GM23338 (cell line): ENCODE measurements around the gene TLCD3A. TPM values are rescaled to one million over a fixed set of nuclear protein-coding genes. Genes with fewer than 3 reads are reported as not detected.

Experiments
- ATAC-seq: fragments of 200-7000 bp; cut with Tn5 transposase; 3 replicates; pipeline ENCODE4 v1.9.1; 2020
- DNase-seq: peaks from one replicate; pipeline ENCODE4 v3.0.0-alpha.2; 2015; ENCODE audit warnings: low spot score
- H2AFZ ChIP-seq: fragments of 200-600 bp; sonication (generic); 2 replicates; pipeline ENCODE4 v1.8.0; 2016; ENCODE audit warnings: antibody characterized with exemption, mild to moderate bottlenecking, moderate library complexity
- H3F3A ChIP-seq: fragments of 200-600 bp; sonication (generic); replicated peaks from 2 replicates; pipeline ENCODE4 v1.8.0; 2017; ENCODE audit warnings: antibody characterized with exemption, mixed run types, low read depth
- H3K27ac ChIP-seq: fragments of 200-600 bp; sonication (generic); 2 replicates; pipeline ENCODE4 v1.6.1; 2016; ENCODE audit warnings: low read depth
- H3K27me3 ChIP-seq: fragments of 200-600 bp; sonication (generic); 2 replicates; pipeline ENCODE4 v1.8.0; 2016; ENCODE audit warnings: mild to moderate bottlenecking, mixed run types, moderate library complexity; ENCODE audit not compliant: insufficient read depth
- H3K36me3 ChIP-seq: fragments of 200-600 bp; sonication (generic); 2 replicates; pipeline ENCODE4 v1.8.0; 2016; ENCODE audit warnings: mild to moderate bottlenecking; ENCODE audit not compliant: insufficient read depth
- H3K4me1 ChIP-seq: fragments of 200-600 bp; sonication (generic); 2 replicates; pipeline ENCODE4 v1.8.0; 2016; ENCODE audit warnings: mild to moderate bottlenecking, moderate library complexity; ENCODE audit not compliant: insufficient read depth
- H3K4me2 ChIP-seq: fragments of 200-600 bp; sonication (generic); 2 replicates; pipeline ENCODE4 v1.7.1; 2017; ENCODE audit warnings: mixed run types
- H3K4me3 ChIP-seq: fragments of 200-600 bp; sonication (generic); 2 replicates; pipeline ENCODE4 v1.6.1; 2016; ENCODE audit warnings: mixed run types
- H3K79me2 ChIP-seq: fragments of 200-600 bp; sonication (generic); replicated peaks from 2 replicates; pipeline ENCODE4 v1.8.0; 2017; ENCODE audit warnings: mild to moderate bottlenecking; ENCODE audit not compliant: insufficient read depth
- H3K9me2 ChIP-seq: fragments of 200-600 bp; sonication (generic); 2 replicates; pipeline ENCODE4 v1.8.0; 2017; ENCODE audit not compliant: insufficient read depth
- H4K20me1 ChIP-seq: fragments of 200-600 bp; sonication (generic); replicated peaks from 2 replicates; pipeline ENCODE4 v1.8.0; 2017; ENCODE audit warnings: mild to moderate bottlenecking; ENCODE audit not compliant: insufficient read depth
- H3K27ac Mint-ChIP-seq: 2 replicates; pipeline ENCODE4 v1.8.0; 2020; ENCODE audit warnings: inconsistent platforms, mild to moderate bottlenecking, moderate library complexity, mixed read lengths
- H3K27me3 Mint-ChIP-seq: 3 replicates; pipeline ENCODE4 v1.8.0; 2022; ENCODE audit warnings: low read depth, mild to moderate bottlenecking, moderate library complexity, mixed read lengths, inconsistent platforms; ENCODE audit not compliant: insufficient read depth, poor library complexity
- H3K36me3 Mint-ChIP-seq: 3 replicates; pipeline ENCODE4 v1.8.0; 2021; ENCODE audit warnings: low read depth, mild to moderate bottlenecking, inconsistent platforms, moderate library complexity, mixed read lengths
- H3K4me1 Mint-ChIP-seq: 3 replicates; pipeline ENCODE4 v1.8.0; 2020; ENCODE audit warnings: mild to moderate bottlenecking, inconsistent platforms, mixed read lengths
- H3K4me3 Mint-ChIP-seq: 3 replicates; pipeline ENCODE4 v1.8.0; 2021; ENCODE audit warnings: moderate library complexity, mild to moderate bottlenecking, inconsistent platforms, mixed read lengths
- H3K9me3 Mint-ChIP-seq: 3 replicates; pipeline ENCODE4 v1.8.0; 2020; ENCODE audit warnings: moderate library complexity, mild to moderate bottlenecking, inconsistent platforms, mixed read lengths
- CREB1 ChIP-seq: fragments of 250-450 bp; sonication (Bioruptor Pico); IDR thresholded peaks from 2 replicates; pipeline ENCODE4 v1.5.0; 2020; ENCODE audit warnings: low read depth, mild to moderate bottlenecking, moderate library complexity
- ETS1 ChIP-seq: IDR thresholded peaks from 2 replicates; pipeline ENCODE4 v1.6.1; 2016; ENCODE audit warnings: antibody characterized with exemption
- EZH2 ChIP-seq: fragments of 200-600 bp; sonication (generic); IDR thresholded peaks from one replicate; pipeline ENCODE4 v1.8.0; 2017; ENCODE audit warnings: antibody characterized with exemption, mild to moderate bottlenecking, low read depth; ENCODE audit not compliant: unreplicated experiment
- EZH2phosphoT487 ChIP-seq: fragments of 200-600 bp; sonication (generic); IDR thresholded peaks from one replicate; pipeline ENCODE4 v1.8.1; 2018; ENCODE audit warnings: antibody characterized with exemption; ENCODE audit not compliant: unreplicated experiment
- JUNB ChIP-seq: IDR thresholded peaks from one replicate; pipeline ENCODE4 v1.6.1; 2016; ENCODE audit warnings: antibody characterized with exemption; ENCODE audit not compliant: unreplicated experiment
- POLR2AphosphoS5 ChIP-seq: IDR thresholded peaks from 2 replicates; pipeline ENCODE4 v1.6.1; 2016; ENCODE audit warnings: antibody characterized with exemption, low read depth
- REST ChIP-seq: IDR thresholded peaks from one replicate; pipeline ENCODE4 v1.6.1; 2018; ENCODE audit warnings: antibody characterized with exemption; ENCODE audit not compliant: unreplicated experiment
- ZNF114 ChIP-seq: fragments of 250-450 bp; sonication (Bioruptor Pico); IDR thresholded peaks from 2 replicates; pipeline ENCODE4 v1.5.0; 2020; ENCODE audit warnings: mild to moderate bottlenecking, moderate library complexity
- ZNF331 ChIP-seq: fragments of 250-450 bp; sonication (Bioruptor Pico); IDR thresholded peaks from 2 replicates; pipeline ENCODE4 v1.5.0; 2020; ENCODE audit warnings: low read depth, mild to moderate bottlenecking, moderate library complexity
- polyA plus RNA-seq: library from polyadenylated mRNA; unstranded; fragments of >200 nt; fragmentation: Nextera tagmentation; extraction: Ambion mirVana; gene quantifications from 2 replicates; pipeline ENCODE4 v1.2.1, GENCODE V29; 2016
- total RNA-seq: library from RNA; depleted of rRNA; stranded (reverse); fragments of >200 nt; shearing (Covaris generic); gene quantifications from 2 replicates; pipeline ENCODE4 v1.2.3, GENCODE V29; 2014
- TF ChIP-seq, protein P1 (sequence below): fragments of 250-450 bp; sonication (Bioruptor Pico); IDR thresholded peaks from 2 replicates; pipeline ENCODE4 v1.5.0; 2020; ENCODE audit warnings: mild to moderate bottlenecking, moderate library complexity
- TF ChIP-seq, protein P2 (sequence below), 2 experiments: fragments of 200-600 bp in 1 of 2; sonication (generic) in 1 of 2; conservative IDR thresholded peaks; 2 replicates each; pipeline versions ENCODE4 v1.5.1 to v1.6.1; 2016 to 2017; ENCODE audit warnings: antibody characterized with exemption in 2 of 2, low read depth in 2 of 2, mild to moderate bottlenecking in 2 of 2, moderate library complexity in 1 of 2

TLCD3A gene
- total and polyA plus RNA-seq, 2 experiments from 2014 or later = 10.3 to 21.1 TPM

DNA sequence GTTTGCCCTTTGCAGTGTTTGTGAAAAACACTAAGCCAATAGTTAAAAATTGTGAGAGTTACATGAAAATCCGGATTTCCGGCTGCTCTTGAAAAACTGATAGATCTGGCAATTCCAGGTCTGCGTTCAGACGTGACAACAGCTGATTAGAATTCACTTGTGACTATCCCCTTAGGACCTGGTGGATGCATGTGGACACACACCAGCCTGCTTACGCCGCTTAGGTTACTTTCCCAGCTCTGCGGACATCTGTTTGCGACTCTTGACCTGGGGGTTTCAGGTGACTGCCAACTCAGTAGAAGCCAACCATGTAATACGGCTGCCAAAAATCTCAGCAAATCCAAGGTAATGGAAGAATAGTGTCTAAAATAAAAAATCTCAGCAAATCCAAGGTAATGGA lies 42.0 kb upstream of the TLCD3A start:
- Histone ChIP-seq H3K27ac (peak overlapping the region; percentile 50; the same call in 1 of the 2 replicates), H3K79me2 (no peaks in the 10 kb centered on the region; the same call in 1 of the 2 replicates), H3K4me3 (no peak overlapping the region), H3K9me2 (no peaks in the 10 kb centered on the region), H4K20me1 (no peaks in the 10 kb centered on the region), H3K27me3 (no peaks in the 10 kb centered on the region), H3F3A (no peaks in the 10 kb centered on the region; the same call in 1 of the 2 replicates), H2AFZ (no peak overlapping the region), H3K4me2 (no peak overlapping the region), H3K4me1 (peaks cover 7% of the 10 kb centered on the region; the same call in 1 of the 2 replicates), H3K36me3 (0 out of 2 replicates have a peak, but pooled peaks cover 4% of the 10 kb centered on the region)
- ATAC-seq (no peak), DNase-seq (no peak)
- TF ChIP-seq EZH2 (no peak), POLR2AphosphoS5 (no peak), REST (no peak), CREB1 (no peak), ZNF331 (CRISPR knock-in tag) (no peak), JUNB (no peak), EZH2phosphoT487 (no peak), ZNF114 (CRISPR knock-in tag) (no peak), ETS1 (no peak)
- TF ChIP-seq, protein P1, sequence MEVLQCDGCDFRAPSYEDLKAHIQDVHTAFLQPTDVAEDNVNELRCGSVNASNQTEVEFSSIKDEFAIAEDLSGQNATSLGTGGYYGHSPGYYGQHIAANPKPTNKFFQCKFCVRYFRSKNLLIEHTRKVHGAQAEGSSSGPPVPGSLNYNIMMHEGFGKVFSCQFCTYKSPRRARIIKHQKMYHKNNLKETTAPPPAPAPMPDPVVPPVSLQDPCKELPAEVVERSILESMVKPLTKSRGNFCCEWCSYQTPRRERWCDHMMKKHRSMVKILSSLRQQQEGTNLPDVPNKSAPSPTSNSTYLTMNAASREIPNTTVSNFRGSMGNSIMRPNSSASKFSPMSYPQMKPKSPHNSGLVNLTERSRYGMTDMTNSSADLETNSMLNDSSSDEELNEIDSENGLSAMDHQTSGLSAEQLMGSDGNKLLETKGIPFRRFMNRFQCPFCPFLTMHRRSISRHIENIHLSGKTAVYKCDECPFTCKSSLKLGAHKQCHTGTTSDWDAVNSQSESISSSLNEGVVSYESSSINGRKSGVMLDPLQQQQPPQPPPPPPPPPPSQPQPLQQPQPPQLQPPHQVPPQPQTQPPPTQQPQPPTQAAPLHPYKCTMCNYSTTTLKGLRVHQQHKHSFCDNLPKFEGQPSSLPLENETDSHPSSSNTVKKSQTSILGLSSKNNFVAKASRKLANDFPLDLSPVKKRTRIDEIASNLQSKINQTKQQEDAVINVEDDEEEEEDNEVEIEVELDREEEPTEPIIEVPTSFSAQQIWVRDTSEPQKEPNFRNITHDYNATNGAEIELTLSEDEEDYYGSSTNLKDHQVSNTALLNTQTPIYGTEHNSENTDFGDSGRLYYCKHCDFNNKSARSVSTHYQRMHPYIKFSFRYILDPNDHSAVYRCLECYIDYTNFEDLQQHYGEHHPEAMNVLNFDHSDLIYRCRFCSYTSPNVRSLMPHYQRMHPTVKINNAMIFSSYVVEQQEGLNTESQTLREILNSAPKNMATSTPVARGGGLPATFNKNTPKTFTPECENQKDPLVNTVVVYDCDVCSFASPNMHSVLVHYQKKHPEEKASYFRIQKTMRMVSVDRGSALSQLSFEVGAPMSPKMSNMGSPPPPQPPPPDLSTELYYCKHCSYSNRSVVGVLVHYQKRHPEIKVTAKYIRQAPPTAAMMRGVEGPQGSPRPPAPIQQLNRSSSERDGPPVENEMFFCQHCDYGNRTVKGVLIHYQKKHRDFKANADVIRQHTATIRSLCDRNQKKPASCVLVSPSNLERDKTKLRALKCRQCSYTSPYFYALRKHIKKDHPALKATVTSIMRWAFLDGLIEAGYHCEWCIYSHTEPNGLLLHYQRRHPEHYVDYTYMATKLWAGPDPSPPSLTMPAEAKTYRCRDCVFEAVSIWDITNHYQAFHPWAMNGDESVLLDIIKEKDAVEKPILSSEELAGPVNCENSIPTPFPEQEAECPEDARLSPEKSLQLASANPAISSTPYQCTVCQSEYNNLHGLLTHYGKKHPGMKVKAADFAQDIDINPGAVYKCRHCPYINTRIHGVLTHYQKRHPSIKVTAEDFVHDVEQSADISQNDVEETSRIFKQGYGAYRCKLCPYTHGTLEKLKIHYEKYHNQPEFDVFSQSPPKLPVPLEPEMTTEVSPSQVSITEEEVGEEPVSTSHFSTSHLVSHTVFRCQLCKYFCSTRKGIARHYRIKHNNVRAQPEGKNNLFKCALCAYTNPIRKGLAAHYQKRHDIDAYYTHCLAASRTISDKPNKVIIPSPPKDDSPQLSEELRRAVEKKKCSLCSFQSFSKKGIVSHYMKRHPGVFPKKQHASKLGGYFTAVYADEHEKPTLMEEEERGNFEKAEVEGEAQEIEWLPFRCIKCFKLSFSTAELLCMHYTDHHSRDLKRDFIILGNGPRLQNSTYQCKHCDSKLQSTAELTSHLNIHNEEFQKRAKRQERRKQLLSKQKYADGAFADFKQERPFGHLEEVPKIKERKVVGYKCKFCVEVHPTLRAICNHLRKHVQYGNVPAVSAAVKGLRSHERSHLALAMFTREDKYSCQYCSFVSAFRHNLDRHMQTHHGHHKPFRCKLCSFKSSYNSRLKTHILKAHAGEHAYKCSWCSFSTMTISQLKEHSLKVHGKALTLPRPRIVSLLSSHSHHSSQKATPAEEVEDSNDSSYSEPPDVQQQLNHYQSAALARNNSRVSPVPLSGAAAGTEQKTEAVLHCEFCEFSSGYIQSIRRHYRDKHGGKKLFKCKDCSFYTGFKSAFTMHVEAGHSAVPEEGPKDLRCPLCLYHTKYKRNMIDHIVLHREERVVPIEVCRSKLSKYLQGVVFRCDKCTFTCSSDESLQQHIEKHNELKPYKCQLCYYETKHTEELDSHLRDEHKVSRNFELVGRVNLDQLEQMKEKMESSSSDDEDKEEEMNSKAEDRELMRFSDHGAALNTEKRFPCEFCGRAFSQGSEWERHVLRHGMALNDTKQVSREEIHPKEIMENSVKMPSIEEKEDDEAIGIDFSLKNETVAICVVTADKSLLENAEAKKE (CRISPR knock-in tag) = no peak
- TF ChIP-seq, protein P2, sequence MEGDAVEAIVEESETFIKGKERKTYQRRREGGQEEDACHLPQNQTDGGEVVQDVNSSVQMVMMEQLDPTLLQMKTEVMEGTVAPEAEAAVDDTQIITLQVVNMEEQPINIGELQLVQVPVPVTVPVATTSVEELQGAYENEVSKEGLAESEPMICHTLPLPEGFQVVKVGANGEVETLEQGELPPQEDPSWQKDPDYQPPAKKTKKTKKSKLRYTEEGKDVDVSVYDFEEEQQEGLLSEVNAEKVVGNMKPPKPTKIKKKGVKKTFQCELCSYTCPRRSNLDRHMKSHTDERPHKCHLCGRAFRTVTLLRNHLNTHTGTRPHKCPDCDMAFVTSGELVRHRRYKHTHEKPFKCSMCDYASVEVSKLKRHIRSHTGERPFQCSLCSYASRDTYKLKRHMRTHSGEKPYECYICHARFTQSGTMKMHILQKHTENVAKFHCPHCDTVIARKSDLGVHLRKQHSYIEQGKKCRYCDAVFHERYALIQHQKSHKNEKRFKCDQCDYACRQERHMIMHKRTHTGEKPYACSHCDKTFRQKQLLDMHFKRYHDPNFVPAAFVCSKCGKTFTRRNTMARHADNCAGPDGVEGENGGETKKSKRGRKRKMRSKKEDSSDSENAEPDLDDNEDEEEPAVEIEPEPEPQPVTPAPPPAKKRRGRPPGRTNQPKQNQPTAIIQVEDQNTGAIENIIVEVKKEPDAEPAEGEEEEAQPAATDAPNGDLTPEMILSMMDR (conservative IDR thresholded peaks at IDR 0.05; ENCODE audit: low read depth in 2 of 2) = no peak
- Mint-ChIP-seq H3K27me3 (peaks cover 2% of the 10 kb centered on the region), H3K9me3 (no peaks in the 10 kb centered on the region), H3K4me3 (no peak overlapping the region), H3K27ac (no peak overlapping the region), H3K4me1 (peaks cover 13% of the 10 kb centered on the region; the same call in 2 of the 3 replicates), H3K36me3 (peaks cover 10% of the 10 kb centered on the region)
